Neural cell (in vitro differentiated cells): ENCODE results near the gene SLC35D1. TPM values are rescaled to one million over a fixed set of nuclear protein-coding genes. Genes with fewer than 3 reads are reported as not detected.

Experiments used
- H2AFZ ChIP-seq: fragments of 200-600, 300-800 bp; sonication (generic), shearing (Covaris generic); 2 replicates; pipeline ENCODE4 v1.6.0; 2014; ENCODE audit warnings: low read depth, mild to moderate bottlenecking, antibody characterized with exemption, low read length, moderate library complexity
- H3F3A ChIP-seq: fragments of 200-600 bp; shearing (Covaris generic); 2 replicates; pipeline ENCODE4 v1.6.1; 2016; ENCODE audit warnings: mild to moderate bottlenecking, moderate library complexity, mixed read lengths, antibody characterized with exemption, low read length; ENCODE audit not compliant: insufficient read depth, poor library complexity, severe bottlenecking
- H3K27ac ChIP-seq: fragments of 200-600, 300-800 bp; sonication (generic), shearing (Covaris generic); 2 replicates; pipeline ENCODE4 v1.5.1; 2014; ENCODE audit warnings: mild to moderate bottlenecking, low read length, moderate library complexity
- H3K27me3 ChIP-seq: fragments of 300-800, 200-600 bp; sonication (generic), shearing (Covaris generic); 2 replicates; pipeline ENCODE4 v1.6.0; 2014; ENCODE audit warnings: mild to moderate bottlenecking, low read depth, low read length, moderate library complexity; ENCODE audit not compliant: insufficient read depth
- H3K36me3 ChIP-seq: fragments of 300-800, 200-600 bp; sonication (generic), shearing (Covaris generic); 2 replicates; pipeline ENCODE4 v1.5.1; 2014; ENCODE audit warnings: mild to moderate bottlenecking, antibody characterized with exemption, low read length, moderate library complexity; ENCODE audit not compliant: insufficient read depth
- H3K4me2 ChIP-seq: fragments of 300-800, 200-600 bp; sonication (generic), shearing (Covaris generic); 2 replicates; pipeline ENCODE4 v1.6.0; 2014; ENCODE audit warnings: mild to moderate bottlenecking, low read length
- H3K4me3 ChIP-seq: fragments of 300-800, 200-600 bp; sonication (generic), shearing (Covaris generic); 2 replicates; pipeline ENCODE4 v1.5.1; 2014; ENCODE audit warnings: mild to moderate bottlenecking, low read length, moderate library complexity
- H3K79me2 ChIP-seq: fragments of 200-600 bp; shearing (Covaris generic); replicated peaks from 2 replicates; pipeline ENCODE4 v1.6.0; 2014; ENCODE audit warnings: mild to moderate bottlenecking, low read length, moderate library complexity; ENCODE audit not compliant: insufficient read depth
- H3K9ac ChIP-seq: fragments of 300-800, 200-600 bp; sonication (generic), shearing (Covaris generic); 2 replicates; pipeline ENCODE4 v1.6.1; 2016; ENCODE audit warnings: mild to moderate bottlenecking, low read length, mixed read lengths
- H3K9me2 ChIP-seq: fragments of 200-600 bp; shearing (Covaris generic); 2 replicates; pipeline ENCODE4 v1.6.1; 2016; ENCODE audit warnings: mild to moderate bottlenecking, low read length, mixed read lengths; ENCODE audit not compliant: insufficient read depth
- H3K9me3 ChIP-seq: fragments of 200-600, 300-800 bp; sonication (generic), shearing (Covaris generic); 2 replicates; pipeline ENCODE4 v1.6.1; 2016; ENCODE audit warnings: mild to moderate bottlenecking, mixed run types, low read length, moderate library complexity, mixed read lengths
- H4K20me1 ChIP-seq: fragments of 200-600 bp; shearing (Covaris generic); 2 replicates; pipeline ENCODE4 v1.6.1; 2016; ENCODE audit warnings: mild to moderate bottlenecking, mixed run types; ENCODE audit not compliant: insufficient read depth
- CTCF ChIP-seq: fragments of 450-650 bp; IDR thresholded peaks from 2 replicates; pipeline ENCODE4 v1.5.1; 2014; ENCODE audit warnings: antibody characterized with exemption, mild to moderate bottlenecking, moderate library complexity; ENCODE audit not compliant: poor library complexity, severe bottlenecking
- EP300 ChIP-seq: fragments of 450-650 bp; conservative IDR thresholded peaks from 2 replicates; pipeline ENCODE4 v1.6.1; 2014; ENCODE audit warnings: antibody characterized with exemption, mild to moderate bottlenecking, moderate library complexity; ENCODE audit not compliant: poor library complexity, severe bottlenecking
- EZH2 ChIP-seq: fragments of 200-600, 300-800 bp; shearing (Covaris generic), sonication (generic); IDR thresholded peaks from 2 replicates; pipeline ENCODE4 v1.6.1; 2014; ENCODE audit warnings: antibody characterized with exemption, low read length, borderline replicate concordance, mild to moderate bottlenecking; ENCODE audit not compliant: insufficient read depth, poor library complexity, severe bottlenecking
- MXI1 ChIP-seq: fragments of 450-650 bp; conservative IDR thresholded peaks from 2 replicates; pipeline ENCODE4 v1.6.1; 2014; ENCODE audit warnings: antibody characterized with exemption, mild to moderate bottlenecking; ENCODE audit not compliant: poor library complexity, severe bottlenecking
- POLR2AphosphoS5 ChIP-seq: IDR thresholded peaks from 2 replicates; pipeline ENCODE4 v1.6.1; 2012
- RAD21 ChIP-seq: fragments of 450-650 bp; conservative IDR thresholded peaks from 2 replicates; pipeline ENCODE4 v1.6.1; 2014; ENCODE audit warnings: antibody characterized with exemption, mild to moderate bottlenecking, moderate library complexity
- SMC3 ChIP-seq: fragments of 450-650 bp; conservative IDR thresholded peaks from 2 replicates; pipeline ENCODE4 v1.6.1; 2014; ENCODE audit warnings: antibody characterized with exemption, mild to moderate bottlenecking, moderate library complexity; ENCODE audit not compliant: poor library complexity
- TAF1 ChIP-seq: IDR thresholded peaks from 2 replicates; pipeline ENCODE4 v1.6.1; 2012; ENCODE audit warnings: low read depth
- polyA plus RNA-seq: library from polyadenylated mRNA; depleted of rRNA; stranded (reverse); fragments of >200 nt; gene quantifications from 2 replicates; pipeline ENCODE4 v1.2.3, GENCODE V29; 2014
- TF ChIP-seq, protein P1 (sequence below): IDR thresholded peaks from 2 replicates; pipeline ENCODE4 v1.6.1; 2012; ENCODE audit warnings: borderline replicate concordance

Gene SLC35D1
- polyA plus RNA-seq, 1 donor from 2014 or later, result 17.9 TPM

GRCh38 chr1:67001682-67002425, 52.1 kb downstream of the SLC35D1 start:
- no peak overlapping the region for H3K27ac ChIP-seq
- no peak overlapping the region for H3K9ac ChIP-seq
- H2AFZ ChIP-seq, result no peak overlapping the region
- TF ChIP-seq MXI1 (no peak), EZH2 (no peak), POLR2AphosphoS5 (no peak), SMC3 (no peak), TAF1 (no peak)
- TF ChIP-seq, protein P1, sequence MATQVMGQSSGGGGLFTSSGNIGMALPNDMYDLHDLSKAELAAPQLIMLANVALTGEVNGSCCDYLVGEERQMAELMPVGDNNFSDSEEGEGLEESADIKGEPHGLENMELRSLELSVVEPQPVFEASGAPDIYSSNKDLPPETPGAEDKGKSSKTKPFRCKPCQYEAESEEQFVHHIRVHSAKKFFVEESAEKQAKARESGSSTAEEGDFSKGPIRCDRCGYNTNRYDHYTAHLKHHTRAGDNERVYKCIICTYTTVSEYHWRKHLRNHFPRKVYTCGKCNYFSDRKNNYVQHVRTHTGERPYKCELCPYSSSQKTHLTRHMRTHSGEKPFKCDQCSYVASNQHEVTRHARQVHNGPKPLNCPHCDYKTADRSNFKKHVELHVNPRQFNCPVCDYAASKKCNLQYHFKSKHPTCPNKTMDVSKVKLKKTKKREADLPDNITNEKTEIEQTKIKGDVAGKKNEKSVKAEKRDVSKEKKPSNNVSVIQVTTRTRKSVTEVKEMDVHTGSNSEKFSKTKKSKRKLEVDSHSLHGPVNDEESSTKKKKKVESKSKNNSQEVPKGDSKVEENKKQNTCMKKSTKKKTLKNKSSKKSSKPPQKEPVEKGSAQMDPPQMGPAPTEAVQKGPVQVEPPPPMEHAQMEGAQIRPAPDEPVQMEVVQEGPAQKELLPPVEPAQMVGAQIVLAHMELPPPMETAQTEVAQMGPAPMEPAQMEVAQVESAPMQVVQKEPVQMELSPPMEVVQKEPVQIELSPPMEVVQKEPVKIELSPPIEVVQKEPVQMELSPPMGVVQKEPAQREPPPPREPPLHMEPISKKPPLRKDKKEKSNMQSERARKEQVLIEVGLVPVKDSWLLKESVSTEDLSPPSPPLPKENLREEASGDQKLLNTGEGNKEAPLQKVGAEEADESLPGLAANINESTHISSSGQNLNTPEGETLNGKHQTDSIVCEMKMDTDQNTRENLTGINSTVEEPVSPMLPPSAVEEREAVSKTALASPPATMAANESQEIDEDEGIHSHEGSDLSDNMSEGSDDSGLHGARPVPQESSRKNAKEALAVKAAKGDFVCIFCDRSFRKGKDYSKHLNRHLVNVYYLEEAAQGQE, result no peak
- H3K27me3 ChIP-seq, result no peaks in the 10 kb centered on the region
- H3K9me2 ChIP-seq, result no peaks in the 10 kb centered on the region
- H3F3A ChIP-seq, result no peaks in the 10 kb centered on the region
- H3K36me3 ChIP-seq, result no peaks in the 10 kb centered on the region
- no peaks in the 10 kb centered on the region for H4K20me1 ChIP-seq
- H3K79me2 ChIP-seq, result no peaks in the 10 kb centered on the region
- no peak overlapping the region for H3K4me3 ChIP-seq
- no peak overlapping the region for H3K4me2 ChIP-seq
- H3K9me3 ChIP-seq, result no peaks in the 10 kb centered on the region

GRCh38 chr1:66999640-67000400, 54.1 kb downstream of the SLC35D1 start:
- TF ChIP-seq SMC3, result no peak
- no peak for TF ChIP-seq TAF1
- TF ChIP-seq, protein P1, result no peak
- TF ChIP-seq MXI1, result no peak
- no peak for TF ChIP-seq POLR2AphosphoS5
- no peak for TF ChIP-seq EZH2
- TF ChIP-seq RAD21, result no peak
- TF ChIP-seq EP300, result no peak
- TF ChIP-seq CTCF, result no peak
- Histone ChIP-seq H3K36me3 (no peaks in the 10 kb centered on the region), H3F3A (no peaks in the 10 kb centered on the region), H3K79me2 (no peaks in the 10 kb centered on the region), H3K9me3 (no peaks in the 10 kb centered on the region), H2AFZ (no peak overlapping the region), H3K4me3 (no peak overlapping the region), H3K4me2 (no peak overlapping the region), H3K27ac (no peak overlapping the region), H3K27me3 (no peaks in the 10 kb centered on the region), H4K20me1 (no peaks in the 10 kb centered on the region), H3K9me2 (no peaks in the 10 kb centered on the region), H3K9ac (no peak overlapping the region)
